BE2C (cell line): ENCODE measurements around the gene TERB1.
A peak's percentile ranks its signal among the peaks of the same experiment; 100 is the strongest.

Experiments
- DNase-seq: peaks from one replicate; pipeline ENCODE4 v3.0.0-alpha.2; 2020
- H3K27me3 ChIP-seq: fragments of 250-450 bp; sonication (Bioruptor Pico); 2 replicates; pipeline ENCODE4 v1.5.1; 2020; ENCODE audit warnings: mild to moderate bottlenecking
- H3K36me3 ChIP-seq: fragments of 250-450 bp; sonication (Bioruptor Pico); 2 replicates; pipeline ENCODE4 v1.5.1; 2020; ENCODE audit warnings: mild to moderate bottlenecking
- H3K4me1 ChIP-seq: fragments of 250-450 bp; sonication (Bioruptor Pico); 2 replicates; pipeline ENCODE4 v1.5.1; 2020
- H3K4me3 ChIP-seq: 2 replicates; pipeline ENCODE4 v1.5.1; 2011; ENCODE audit warnings: low read depth, low read length
- H3K9me3 ChIP-seq: fragments of 250-450 bp; sonication (Bioruptor Pico); 2 replicates; pipeline ENCODE4 v1.5.1; 2020
- CTCF ChIP-seq: IDR thresholded peaks from 2 replicates; pipeline ENCODE4 v1.5.1; 2012; ENCODE audit warnings: mild to moderate bottlenecking, low read depth, low read length

The TERB1 gene

GRCh38 chr16:66713076-66713475 is 88.3 kb downstream of the TERB1 start:
- no peak for TF ChIP-seq CTCF
- DNase-seq: no peak
- H3K36me3 ChIP-seq: no peaks in the 10 kb centered on the region

DNA sequence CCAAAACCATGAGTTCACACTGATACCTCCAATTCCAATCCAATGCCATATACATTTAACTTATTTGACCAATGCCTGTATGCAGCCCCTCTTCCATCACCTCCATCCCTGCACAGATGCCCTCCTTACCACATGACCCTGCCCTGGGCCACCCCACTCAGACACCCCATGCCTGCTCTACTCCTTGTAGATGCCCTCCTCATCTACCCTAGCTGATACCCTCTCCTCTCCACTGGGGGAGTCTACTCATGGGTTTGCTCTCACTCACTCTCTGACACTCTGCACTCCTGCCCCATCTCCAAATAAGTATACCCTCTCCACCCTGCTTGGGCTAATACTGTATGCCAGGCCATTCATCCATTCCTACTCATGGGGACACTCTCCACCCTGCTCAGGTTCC is 88.9 kb downstream of the TERB1 start:
- no peaks in the 10 kb centered on the region for H3K36me3 ChIP-seq
- TF ChIP-seq CTCF: no peak
- no peak overlapping the region for H3K4me3 ChIP-seq
- H3K27me3 ChIP-seq: no peaks in the 10 kb centered on the region
- DNase-seq: no peak
- H3K4me1 ChIP-seq: peaks cover 3% of the 10 kb centered on the region; the same call in 1 of the 2 replicates
- no peaks in the 10 kb centered on the region for H3K9me3 ChIP-seq

More at GRCh38 chr16:66713076-66713475, 88.3 kb downstream of the TERB1 start:
- H3K4me3 ChIP-seq: no peak overlapping the region
- H3K4me1 ChIP-seq: peaks cover 3% of the 10 kb centered on the region; the same call in 1 of the 2 replicates
- no peaks in the 10 kb centered on the region for H3K27me3 ChIP-seq
- no peaks in the 10 kb centered on the region for H3K9me3 ChIP-seq

DNA sequence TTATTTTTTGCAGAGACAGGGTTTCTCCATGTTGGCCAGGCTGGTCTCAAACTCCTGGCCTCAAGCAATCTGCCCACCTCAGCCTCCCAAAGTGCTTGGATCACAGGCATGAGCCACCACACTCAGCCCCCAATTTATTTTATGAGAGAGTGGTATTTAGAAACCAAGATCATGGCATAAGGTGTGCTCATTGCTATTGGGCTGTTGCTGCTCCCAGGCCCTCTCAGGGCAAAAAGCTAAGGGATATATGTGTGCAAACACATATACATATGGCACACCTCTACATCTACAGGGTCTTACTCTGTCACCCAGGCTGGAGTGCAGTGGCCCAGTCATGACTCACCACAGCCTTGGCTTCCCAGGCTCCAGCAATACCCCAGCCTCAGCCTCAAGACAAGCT is 89.8 kb downstream of the TERB1 start:
- H3K9me3 ChIP-seq: no peaks in the 10 kb centered on the region
- H3K27me3 ChIP-seq: no peaks in the 10 kb centered on the region
- H3K4me3 ChIP-seq: no peak overlapping the region
- H3K4me1 ChIP-seq: peaks cover 3% of the 10 kb centered on the region; the same call in 1 of the 2 replicates
- H3K36me3 ChIP-seq: no peaks in the 10 kb centered on the region
- DNase-seq: no peak
- TF ChIP-seq CTCF: no peak

GRCh38 chr16:66706506-66706880 is 94.9 kb downstream of the TERB1 start:
- no peak overlapping the region for H3K4me3 ChIP-seq
- H3K4me1 ChIP-seq: peaks cover 6% of the 10 kb centered on the region
- DNase-seq: peak; percentile 35
- H3K9me3 ChIP-seq: 0 out of 2 replicates have a peak, but pooled peaks cover 3% of the 10 kb centered on the region
- no peaks in the 10 kb centered on the region for H3K36me3 ChIP-seq
- no peaks in the 10 kb centered on the region for H3K27me3 ChIP-seq
- TF ChIP-seq CTCF: no peak

GRCh38 chr16:66705790-66706505 is 95.4 kb downstream of the TERB1 start:
- H3K27me3 ChIP-seq: no peaks in the 10 kb centered on the region
- peaks cover 6% of the 10 kb centered on the region for H3K4me1 ChIP-seq
- no peak overlapping the region for H3K4me3 ChIP-seq
- DNase-seq: peak; percentile 20
- 0 out of 2 replicates have a peak, but pooled peaks cover 3% of the 10 kb centered on the region for H3K9me3 ChIP-seq
- H3K36me3 ChIP-seq: no peaks in the 10 kb centered on the region
- no peak for TF ChIP-seq CTCF
